MM.1S (cell line): ENCODE data around the gene FAM120A.

Source experiments
- EZH2 ChIP-seq: fragments of 300-600 bp; sonication (generic); optimal IDR thresholded peaks from 2 replicates; pipeline ENCODE3; 2017; ENCODE audit warnings: low read depth, mild to moderate bottlenecking, antibody characterized with exemption, low read length, mixed read lengths
- EZH2phosphoT487 ChIP-seq: fragments of 300-600 bp; sonication (generic); IDR thresholded peaks from 2 replicates; pipeline ENCODE4 v1.6.1; 2018; ENCODE audit warnings: antibody characterized with exemption, low read length
- TF ChIP-seq, protein P1 (sequence below): fragments of 300-600 bp; sonication (generic); IDR thresholded peaks from 2 replicates; pipeline ENCODE4 v1.5.1; 2016; ENCODE audit warnings: antibody characterized with exemption, low read length, mixed read lengths

DNA sequence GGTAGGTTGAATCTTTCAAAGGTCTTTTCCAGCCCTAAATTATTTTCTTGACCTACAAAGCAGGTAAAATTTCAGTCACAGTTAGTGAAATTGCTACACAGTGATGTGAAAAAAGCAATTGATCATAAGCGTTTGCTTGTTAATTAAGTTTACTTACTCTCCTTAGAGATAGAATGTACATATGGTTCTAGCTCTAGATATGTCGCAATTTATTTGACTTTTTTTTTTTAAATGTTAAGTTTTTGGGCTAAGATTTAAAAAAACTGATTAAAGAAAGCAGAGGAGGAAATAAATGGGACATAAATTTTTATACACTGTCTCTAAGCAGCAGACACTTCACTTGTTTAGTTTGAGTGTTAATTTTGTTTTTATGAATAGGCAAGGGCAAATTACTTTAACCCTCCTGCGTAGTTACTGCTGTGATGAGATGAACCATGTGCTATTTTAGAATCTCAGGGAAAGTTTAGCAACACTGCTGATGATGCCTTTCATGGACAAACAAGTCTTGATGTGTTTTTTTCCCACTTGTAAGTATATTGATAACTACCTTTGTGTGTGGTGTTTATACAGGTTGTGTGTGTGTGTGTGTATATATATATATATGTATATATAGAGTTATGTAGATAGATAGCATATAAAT is 40.2 kb downstream of the FAM120A start:
- TF ChIP-seq, protein P1, sequence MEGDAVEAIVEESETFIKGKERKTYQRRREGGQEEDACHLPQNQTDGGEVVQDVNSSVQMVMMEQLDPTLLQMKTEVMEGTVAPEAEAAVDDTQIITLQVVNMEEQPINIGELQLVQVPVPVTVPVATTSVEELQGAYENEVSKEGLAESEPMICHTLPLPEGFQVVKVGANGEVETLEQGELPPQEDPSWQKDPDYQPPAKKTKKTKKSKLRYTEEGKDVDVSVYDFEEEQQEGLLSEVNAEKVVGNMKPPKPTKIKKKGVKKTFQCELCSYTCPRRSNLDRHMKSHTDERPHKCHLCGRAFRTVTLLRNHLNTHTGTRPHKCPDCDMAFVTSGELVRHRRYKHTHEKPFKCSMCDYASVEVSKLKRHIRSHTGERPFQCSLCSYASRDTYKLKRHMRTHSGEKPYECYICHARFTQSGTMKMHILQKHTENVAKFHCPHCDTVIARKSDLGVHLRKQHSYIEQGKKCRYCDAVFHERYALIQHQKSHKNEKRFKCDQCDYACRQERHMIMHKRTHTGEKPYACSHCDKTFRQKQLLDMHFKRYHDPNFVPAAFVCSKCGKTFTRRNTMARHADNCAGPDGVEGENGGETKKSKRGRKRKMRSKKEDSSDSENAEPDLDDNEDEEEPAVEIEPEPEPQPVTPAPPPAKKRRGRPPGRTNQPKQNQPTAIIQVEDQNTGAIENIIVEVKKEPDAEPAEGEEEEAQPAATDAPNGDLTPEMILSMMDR, result no peak
- no peak for TF ChIP-seq EZH2
- TF ChIP-seq EZH2phosphoT487, result no peak
